Tibial nerve (tissue), 4 donors: ENCODE measurements around the gene ZMYND11.

ENCODE experiments used
- EP300 ChIP-seq, 2 donors: sonication (generic); formaldehyde crosslinking; IDR thresholded peaks; one replicate each; pipeline ENCODE4 v1.6.1; 2017; ENCODE audit warnings: antibody characterized with exemption in 2 of 2, mild to moderate bottlenecking in 1 of 2
- POLR2A ChIP-seq, 2 donors: fragments of 450-650 bp; IDR thresholded peaks; one replicate each; pipeline ENCODE4 v1.6.1; 2017; ENCODE audit warnings: antibody characterized with exemption in 2 of 2, mild to moderate bottlenecking in 2 of 2, moderate library complexity in 2 of 2
- TF ChIP-seq, protein P1 (sequence below), 5 experiments: fragments of 200-600 bp in 3 of 5; fragments of 450-650 bp in 2 of 5; sonication (generic) in 3 of 5; IDR thresholded peaks; one replicate each; pipeline ENCODE4 v1.5.1; 2016 to 2019; ENCODE audit warnings: antibody characterized with exemption in 5 of 5, mild to moderate bottlenecking in 3 of 5, moderate library complexity in 2 of 5

DNA sequence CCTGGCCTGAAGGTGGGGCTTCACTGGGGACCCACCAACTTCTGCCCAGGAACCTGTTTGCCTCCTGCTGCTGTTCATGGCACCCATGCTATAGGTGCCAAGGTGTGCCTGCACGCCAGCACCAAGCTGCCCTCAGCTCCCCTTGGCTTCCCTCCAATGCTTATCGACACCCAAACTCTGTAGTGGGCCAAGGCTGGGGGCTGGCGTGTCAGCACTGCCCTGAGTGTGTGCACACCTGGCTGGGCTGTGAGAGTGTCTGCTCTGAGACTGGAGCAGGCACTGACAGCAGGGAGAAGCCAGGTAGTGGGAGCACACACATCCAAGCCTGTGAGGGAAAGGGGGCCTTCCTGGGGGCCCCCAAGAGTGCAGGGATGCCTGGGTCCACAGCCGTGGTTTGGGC, 43.1 kb upstream of the ZMYND11 start:
- TF ChIP-seq POLR2A (IDR thresholded peaks at IDR 0.05) (no peak), EP300 (IDR thresholded peaks at IDR 0.05) (no peak)
- TF ChIP-seq, protein P1, sequence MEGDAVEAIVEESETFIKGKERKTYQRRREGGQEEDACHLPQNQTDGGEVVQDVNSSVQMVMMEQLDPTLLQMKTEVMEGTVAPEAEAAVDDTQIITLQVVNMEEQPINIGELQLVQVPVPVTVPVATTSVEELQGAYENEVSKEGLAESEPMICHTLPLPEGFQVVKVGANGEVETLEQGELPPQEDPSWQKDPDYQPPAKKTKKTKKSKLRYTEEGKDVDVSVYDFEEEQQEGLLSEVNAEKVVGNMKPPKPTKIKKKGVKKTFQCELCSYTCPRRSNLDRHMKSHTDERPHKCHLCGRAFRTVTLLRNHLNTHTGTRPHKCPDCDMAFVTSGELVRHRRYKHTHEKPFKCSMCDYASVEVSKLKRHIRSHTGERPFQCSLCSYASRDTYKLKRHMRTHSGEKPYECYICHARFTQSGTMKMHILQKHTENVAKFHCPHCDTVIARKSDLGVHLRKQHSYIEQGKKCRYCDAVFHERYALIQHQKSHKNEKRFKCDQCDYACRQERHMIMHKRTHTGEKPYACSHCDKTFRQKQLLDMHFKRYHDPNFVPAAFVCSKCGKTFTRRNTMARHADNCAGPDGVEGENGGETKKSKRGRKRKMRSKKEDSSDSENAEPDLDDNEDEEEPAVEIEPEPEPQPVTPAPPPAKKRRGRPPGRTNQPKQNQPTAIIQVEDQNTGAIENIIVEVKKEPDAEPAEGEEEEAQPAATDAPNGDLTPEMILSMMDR (IDR thresholded peaks at IDR 0.05): no peak
